Stomach (tissue), 9 donors: ENCODE measurements around the gene GJA1. TPM values are rescaled to one million over a fixed set of nuclear protein-coding genes. Genes with fewer than 3 reads are reported as not detected.

Source experiments
- DNase-seq, 2 donors: peaks; one replicate each; pipeline versions ENCODE4 v3.0.0 to v3.0.0-alpha.2; 2013 to 2019
- H3K27ac ChIP-seq, 5 donors: fragments of 200-600 bp in 4 of 5; sonication (generic) in 4 of 5; one replicate each; pipeline ENCODE4 v1.5.1; 2013 to 2019; ENCODE audit warnings: mild to moderate bottlenecking in 1 of 5, moderate library complexity in 1 of 5
- H3K27me3 ChIP-seq, 3 donors: fragments of 200-600 bp; sonication (generic); one replicate each; pipeline ENCODE4 v1.5.1; 2017 to 2019; ENCODE audit warnings: mixed run types in 1 of 3
- H3K36me3 ChIP-seq, 4 donors: fragments of 200-600 bp; sonication (generic); 1 replicate in 3 of 4; 2 replicates in 1 of 4; pipeline ENCODE4 v1.5.1; 2016 to 2019
- H3K4me1 ChIP-seq, 4 donors: fragments of 200-600 bp; sonication (generic); one replicate each; pipeline ENCODE4 v1.5.1; 2016 to 2019
- H3K4me3 ChIP-seq, 4 donors: fragments of 200-600 bp; sonication (generic) in 3 of 4; one replicate each; pipeline ENCODE4 v1.5.1; 2016 to 2019; ENCODE audit warnings: mild to moderate bottlenecking in 1 of 4
- H3K9me3 ChIP-seq, 4 donors: fragments of 200-600 bp; sonication (generic); one replicate each; pipeline ENCODE4 v1.5.1; 2016 to 2019
- CTCF ChIP-seq, 7 experiments: fragments of 450-650 bp in 4 of 7; fragments of 200-600 bp in 3 of 7; sonication (generic) in 3 of 7; IDR thresholded peaks; one replicate each; pipeline ENCODE4 v1.5.1; 2016 to 2019; ENCODE audit warnings: antibody characterized with exemption in 7 of 7, control low read depth in 2 of 7, mild to moderate bottlenecking in 1 of 7
- EP300 ChIP-seq: sonication (generic); formaldehyde crosslinking; IDR thresholded peaks from one replicate; pipeline ENCODE4 v1.6.1; 2017; ENCODE audit warnings: antibody characterized with exemption
- POLR2A ChIP-seq, 4 donors: fragments of 450-650 bp; IDR thresholded peaks; one replicate each; pipeline ENCODE4 v1.6.1; 2016; ENCODE audit warnings: antibody characterized with exemption in 4 of 4, control low read depth in 2 of 4, mild to moderate bottlenecking in 1 of 4, moderate library complexity in 1 of 4
- POLR2AphosphoS5 ChIP-seq, 3 donors: sonication (generic); formaldehyde crosslinking; IDR thresholded peaks; one replicate each; pipeline ENCODE4 v1.6.1; 2016; ENCODE audit warnings: antibody characterized with exemption in 3 of 3
- WGBS, 5 donors: extraction: QIAGEN DNeasy Blood & Tissue Kit in 3 of 5; methylation state at CpG; one replicate each; pipeline versions ENCODE4 v1.1.5 to v1.1.7; 2013 to 2018; 5-methylcytosine and 5-hydroxymethylcytosine counted together
- intact Hi-C: fragments of 100-400 bp; cut with DNase I; formaldehyde crosslinking; loops from one replicate; pipeline ENCODE4 v1.15.1; 2023; ENCODE audit warnings: low total_unique reads
- polyA plus RNA-seq, 3 donors: library from polyadenylated mRNA; stranded (reverse); fragments of 200-250 nt; gene quantifications; one replicate each; pipeline ENCODE4 v1.2.3, GENCODE V29; 2013
- total RNA-seq, 5 donors: library from RNA; depleted of rRNA; stranded (reverse); fragments of >200 nt; gene quantifications; one replicate each; pipeline versions ENCODE4 v1.1.0 to v1.2.3, GENCODE V29; 2014 to 2016
- donor health status: healthy with polysubstance abuse.
- donor health status: Bipolar disorder and iron deficiency.
- donor health status: healthy.

Gene GJA1
- total and polyA plus RNA-seq, 8 donors = 0.29 to 99.1 (median 18.8) TPM

- whole genome bisulfite sequencing, 5 donors = 82 to 94% (median 85%) methylated on average over 6 of the region's 6 CpGs
- Histone ChIP-seq H3K36me3 (no peaks in the 10 kb centered on the region), H3K27ac (no peak overlapping the region), H3K4me3 (no peak overlapping the region), H3K9me3 (no peaks in the 10 kb centered on the region), H3K4me1 (no peaks in the 10 kb centered on the region), H3K27me3 (no peaks in the 10 kb centered on the region)
- TF ChIP-seq CTCF (IDR thresholded peaks at IDR 0.05) (no peak), EP300 (no peak), POLR2AphosphoS5 (IDR thresholded peaks at IDR 0.05) (no peak), POLR2A (IDR thresholded peaks at IDR 0.05) (no peak)
- peak in 1 of 2 donors; percentile 8 for DNase-seq
- intact Hi-C loops = no loop called here
Measured at GRCh38 chr6:121482004-121482693, 46.7 kb downstream of the GJA1 start.

GRCh38 chr6:121482751-121483150 lies 47.3 kb downstream of the GJA1 start:
- intact Hi-C loops = no loop called here
- TF ChIP-seq CTCF (IDR thresholded peaks at IDR 0.05) (no peak), EP300 (no peak), POLR2AphosphoS5 (IDR thresholded peaks at IDR 0.05) (no peak), POLR2A (IDR thresholded peaks at IDR 0.05) (no peak)

DNA sequence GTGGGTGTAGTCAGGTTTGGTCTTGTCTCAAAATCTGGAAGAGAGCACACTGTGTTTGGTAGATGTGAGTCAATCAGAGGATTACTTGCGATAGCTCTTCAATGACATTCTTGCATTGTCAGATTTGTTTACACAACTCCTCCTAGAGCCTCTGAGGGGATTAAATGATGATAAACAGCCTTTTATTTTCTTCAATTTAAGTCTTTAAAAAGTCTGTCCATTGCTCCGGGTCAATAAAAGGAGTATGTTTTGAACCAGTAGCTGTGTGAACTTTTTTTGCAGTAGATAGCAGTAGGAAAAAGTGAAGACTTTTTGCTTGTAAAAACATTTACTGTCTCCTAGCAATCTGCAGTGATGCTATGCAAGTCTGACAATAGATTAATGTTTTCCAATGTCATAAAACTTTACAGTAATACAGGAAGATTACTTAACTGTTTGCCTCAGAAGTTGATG lies 49.9 kb downstream of the GJA1 start:
- H3K4me1 ChIP-seq = no peaks in the 10 kb centered on the region
- 27 to 50% (median 39%) methylated on average over 2 of the region's 2 CpGs for WGBS, 5 donors
- intact Hi-C loops = no loop called here
- no peaks in the 10 kb centered on the region for H3K36me3 ChIP-seq
- no peak overlapping the region for H3K27ac ChIP-seq
- TF ChIP-seq CTCF (IDR thresholded peaks at IDR 0.05) = no peak
- no peak for TF ChIP-seq POLR2A (IDR thresholded peaks at IDR 0.05)
- no peak for TF ChIP-seq EP300
- no peak for TF ChIP-seq POLR2AphosphoS5 (IDR thresholded peaks at IDR 0.05)
- no peaks in the 10 kb centered on the region for H3K27me3 ChIP-seq
- no peaks in the 10 kb centered on the region for H3K9me3 ChIP-seq
- no peak overlapping the region for H3K4me3 ChIP-seq
- DNase-seq = no peak

More at GRCh38 chr6:121482751-121483150, 47.3 kb downstream of the GJA1 start:
- Histone ChIP-seq H3K9me3 (no peaks in the 10 kb centered on the region), H3K36me3 (no peaks in the 10 kb centered on the region), H3K27ac (no peak overlapping the region), H3K4me1 (no peaks in the 10 kb centered on the region), H3K27me3 (no peaks in the 10 kb centered on the region), H3K4me3 (no peak overlapping the region)
- no peak for DNase-seq

DNA sequence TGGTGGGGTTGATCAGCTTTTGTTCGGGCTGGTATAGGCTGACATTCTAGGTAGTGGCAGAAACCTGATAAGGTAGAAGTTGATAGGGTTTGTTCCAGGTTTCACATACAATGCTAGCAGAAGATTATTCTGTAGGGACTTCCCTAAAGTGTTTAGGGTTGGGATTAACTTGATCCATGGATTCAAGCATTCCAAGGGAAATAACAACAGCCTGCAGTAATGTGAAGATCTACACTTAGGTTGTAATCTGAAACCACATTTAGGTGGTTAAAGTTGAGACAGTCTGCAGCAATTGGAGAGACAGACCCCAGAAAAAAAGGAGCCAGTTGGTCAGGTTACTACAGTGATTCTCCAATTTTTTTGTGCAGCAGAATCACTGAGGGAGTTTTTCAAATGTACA lies 56.1 kb downstream of the GJA1 start:
- Histone ChIP-seq H3K27me3 (no peaks in the 10 kb centered on the region), H3K36me3 (no peaks in the 10 kb centered on the region), H3K4me3 (no peak overlapping the region), H3K9me3 (no peaks in the 10 kb centered on the region), H3K4me1 (peaks cover 0 to 9% (median 0%) of the 10 kb centered on the region in 4 donors), H3K27ac (no peak overlapping the region)
- no peak for DNase-seq
- TF ChIP-seq CTCF (IDR thresholded peaks at IDR 0.05) = no peak
- TF ChIP-seq POLR2A (IDR thresholded peaks at IDR 0.05) = no peak
- TF ChIP-seq EP300 = no peak
- no peak for TF ChIP-seq POLR2AphosphoS5 (IDR thresholded peaks at IDR 0.05)
- 25 to 63% (median 58%) methylated on average over 1 of the region's 1 CpG for WGBS, 5 donors
- intact Hi-C loops = no loop called here
